IMR-90 (cell line): ENCODE measurements around the gene OSBPL2. TPM values are rescaled to one million over a fixed set of nuclear protein-coding genes. Genes with fewer than 3 reads are reported as not detected.
A peak's percentile ranks its signal among the peaks of the same experiment; 100 is the strongest.

ENCODE experiments used
- ATAC-seq: fragments of 200-7000 bp; cut with Tn5 transposase; 2 replicates; pipeline ENCODE4 v1.9.1; 2020; ENCODE audit warnings: low read depth, mild to moderate bottlenecking, moderate library complexity
- BruUV-seq: library from RNA; stranded (reverse); fragments of 400-500 nt; replicated peaks from 2 replicates; lab custom pipeline; 2021; lab: Mats Ljungman, UMichigan
- CTCF ChIA-PET: fragments of 300-600 bp; formaldehyde crosslinking; extraction: SDS; loops from one replicate; lab custom pipeline; 2021; ENCODE audit warnings: antibody characterized with exemption; lab: Yijun Ruan, JAX
- POLR2A ChIA-PET: fragments of 300-600 bp; sonication (Branson Sonifier 250); formaldehyde crosslinking; loops from one replicate; lab custom pipeline; 2022; ENCODE audit warnings: antibody characterized with exemption; ENCODE audit not compliant: unreplicated experiment; lab: Charles Lee
- DNase-seq: peaks from one replicate; pipeline ENCODE4 v3.0.0; 2013
- H2AFZ ChIP-seq: replicated peaks from 2 replicates; pipeline ENCODE3; 2013; ENCODE audit warnings: low read length, mild to moderate bottlenecking; ENCODE audit not compliant: poor library complexity
- H2AK5ac ChIP-seq: 2 replicates; pipeline ENCODE4 v1.6.1; 2013; ENCODE audit warnings: low read depth, low read length, inconsistent platforms
- H2AK9ac ChIP-seq: replicated peaks from 2 replicates; pipeline ENCODE3; 2013; ENCODE audit warnings: mild to moderate bottlenecking, low read depth, low read length, moderate library complexity; ENCODE audit not compliant: poor library complexity
- H2BK120ac ChIP-seq: 2 replicates; pipeline ENCODE4 v1.6.1; 2013; ENCODE audit warnings: low read depth, low read length, inconsistent platforms
- H2BK15ac ChIP-seq: 3 replicates; pipeline ENCODE4 v1.6.1; 2013; ENCODE audit warnings: low read depth, low read length, inconsistent platforms
- H2BK20ac ChIP-seq: 2 replicates; pipeline ENCODE4 v1.6.1; 2013; ENCODE audit warnings: low read depth, mild to moderate bottlenecking, inconsistent platforms, low read length, moderate library complexity
- H2BK5ac ChIP-seq: 2 replicates; pipeline ENCODE4 v1.6.1; 2013; ENCODE audit warnings: mild to moderate bottlenecking, low read depth, low read length, inconsistent platforms; ENCODE audit not compliant: poor library complexity, severe bottlenecking
- H3K14ac ChIP-seq: replicated peaks from 2 replicates; pipeline ENCODE4 v1.6.1; 2013; ENCODE audit warnings: low read depth, low read length, inconsistent platforms
- H3K18ac ChIP-seq: 2 replicates; pipeline ENCODE4 v1.6.1; 2013; ENCODE audit warnings: low read depth, low read length, control low read depth
- H3K23ac ChIP-seq: 2 replicates; pipeline ENCODE4 v1.6.1; 2013; ENCODE audit warnings: low read depth, low read length, inconsistent platforms
- H3K27ac ChIP-seq: 2 replicates; pipeline ENCODE4 v1.5.1; 2013; ENCODE audit warnings: mild to moderate bottlenecking, control low read depth, low read length; ENCODE audit not compliant: insufficient read depth
- H3K27me3 ChIP-seq: 2 replicates; pipeline ENCODE4 v1.6.1; 2013; ENCODE audit warnings: low read length; ENCODE audit not compliant: control insufficient read depth, insufficient read depth
- H3K36me3 ChIP-seq: 2 replicates; pipeline ENCODE4 v1.6.1; 2013; ENCODE audit warnings: low read length, mixed read lengths; ENCODE audit not compliant: control insufficient read depth, insufficient read depth
- H3K4ac ChIP-seq: 2 replicates; pipeline ENCODE4 v1.6.1; 2013; ENCODE audit warnings: low read depth, low read length, inconsistent platforms
- H3K4me1 ChIP-seq: 2 replicates; pipeline ENCODE4 v1.6.1; 2013; ENCODE audit warnings: low read length, mixed read lengths; ENCODE audit not compliant: control insufficient read depth, insufficient read depth
- H3K4me2 ChIP-seq: 2 replicates; pipeline ENCODE4 v1.6.1; 2013; ENCODE audit warnings: low read depth, mild to moderate bottlenecking, control low read depth, low read length, moderate library complexity
- H3K4me3 ChIP-seq: 2 replicates; pipeline ENCODE4 v1.5.1; 2013; ENCODE audit warnings: low read depth, mild to moderate bottlenecking, control low read depth, low read length, moderate library complexity; ENCODE audit not compliant: insufficient read depth
- H3K56ac ChIP-seq: 2 replicates; pipeline ENCODE4 v1.6.1; 2013; ENCODE audit warnings: low read length, inconsistent platforms; ENCODE audit not compliant: insufficient read depth; ENCODE audit errors: extremely low read depth
- H3K79me1 ChIP-seq, 2 experiments: 2 replicates each; pipeline ENCODE4 v1.6.1; 2013; ENCODE audit warnings: low read length in 2 of 2, inconsistent platforms in 1 of 2, low read depth in 1 of 2
- H3K9ac ChIP-seq: 2 replicates; pipeline ENCODE4 v1.6.1; 2013; ENCODE audit warnings: low read depth, low read length, control low read depth
- H3K9me1 ChIP-seq: 2 replicates; pipeline ENCODE4 v1.6.1; 2013; ENCODE audit warnings: low read length, inconsistent platforms; ENCODE audit not compliant: insufficient read depth
- H3K9me3 ChIP-seq: 2 replicates; pipeline ENCODE4 v1.6.1; 2013; ENCODE audit warnings: low read length; ENCODE audit not compliant: control insufficient read depth, insufficient read depth
- H4K20me1 ChIP-seq: 2 replicates; pipeline ENCODE4 v1.6.1; 2013; ENCODE audit warnings: low read length, inconsistent platforms; ENCODE audit not compliant: insufficient read depth
- H4K5ac ChIP-seq: 2 replicates; pipeline ENCODE4 v1.6.1; 2013; ENCODE audit warnings: mild to moderate bottlenecking, low read depth, low read length, control low read depth
- H4K8ac ChIP-seq, 2 experiments: 2 replicates each; pipeline ENCODE4 v1.6.1; 2013; ENCODE audit warnings: low read depth in 2 of 2, low read length in 2 of 2, control low read depth in 1 of 2, inconsistent platforms in 1 of 2
- H4K91ac ChIP-seq: 2 replicates; pipeline ENCODE4 v1.6.1; 2013; ENCODE audit warnings: low read depth, low read length, inconsistent platforms; ENCODE audit not compliant: insufficient read depth
- BHLHE40 ChIP-seq: fragments of 150-350 bp; IDR thresholded peaks from 2 replicates; pipeline ENCODE4 v1.6.1; 2016; ENCODE audit warnings: mild to moderate bottlenecking, low read depth, low read length
- CEBPB ChIP-seq: IDR thresholded peaks from 2 replicates; pipeline ENCODE4 v1.6.1; 2012; ENCODE audit warnings: low read depth, low read length, improper control_type of control experiment
- CHD1 ChIP-seq: IDR thresholded peaks from 2 replicates; pipeline ENCODE4 v1.6.1; 2012; ENCODE audit warnings: low read depth, low read length, improper control_type of control experiment
- CTCF ChIP-seq: conservative IDR thresholded peaks from 2 replicates; pipeline ENCODE4 v1.5.1; 2012; ENCODE audit warnings: mild to moderate bottlenecking, low read depth, low read length, improper control_type of control experiment
- ELK1 ChIP-seq: fragments of 150-350 bp; IDR thresholded peaks from 2 replicates; pipeline ENCODE4 v1.6.1; 2016; ENCODE audit warnings: low read depth, mild to moderate bottlenecking, low read length, moderate library complexity, borderline replicate concordance
- FOS ChIP-seq: fragments of 150-350 bp; IDR thresholded peaks from 2 replicates; pipeline ENCODE4 v1.6.1; 2016; ENCODE audit warnings: low read depth, low read length
- MAZ ChIP-seq: IDR thresholded peaks from 2 replicates; pipeline ENCODE4 v1.6.1; 2012; ENCODE audit warnings: low read depth, mild to moderate bottlenecking, low read length, improper control_type of control experiment, moderate library complexity, borderline replicate concordance
- MXI1 ChIP-seq: IDR thresholded peaks from 2 replicates; pipeline ENCODE4 v1.6.1; 2012; ENCODE audit warnings: low read depth, mild to moderate bottlenecking, low read length, moderate library complexity, borderline replicate concordance
- NFE2L2 ChIP-seq: fragments of 150-350 bp; IDR thresholded peaks from 2 replicates; pipeline ENCODE4 v1.6.1; 2016; ENCODE audit warnings: low read depth, mild to moderate bottlenecking, low read length
- POLR2A ChIP-seq: IDR thresholded peaks from 2 replicates; pipeline ENCODE4 v1.6.1; 2012; ENCODE audit warnings: mild to moderate bottlenecking, low read depth, low read length
- RAD21 ChIP-seq: IDR thresholded peaks from 2 replicates; pipeline ENCODE4 v1.6.1; 2012; ENCODE audit warnings: low read length, improper control_type of control experiment
- RCOR1 ChIP-seq: IDR thresholded peaks from 2 replicates; pipeline ENCODE4 v1.6.1; 2012; ENCODE audit warnings: mild to moderate bottlenecking, low read length, improper control_type of control experiment; ENCODE audit not compliant: insufficient replicate concordance
- RFX5 ChIP-seq: IDR thresholded peaks from 2 replicates; pipeline ENCODE4 v1.8.0; 2012; ENCODE audit warnings: low read depth, mild to moderate bottlenecking, low read length, moderate library complexity
- SMC3 ChIP-seq: fragments of 150-350 bp; IDR thresholded peaks from 2 replicates; pipeline ENCODE4 v1.6.1; 2016; ENCODE audit warnings: low read depth, mild to moderate bottlenecking, antibody characterized with exemption, low read length, moderate library complexity
- USF2 ChIP-seq: fragments of 150-350 bp; IDR thresholded peaks from 2 replicates; pipeline ENCODE4 v1.6.1; 2017; ENCODE audit warnings: mild to moderate bottlenecking, antibody characterized with exemption, low read length, low read depth
- WGBS, 2 experiments: methylation state at CpG; one replicate each; pipeline versions ENCODE4 v1.1.5 to v1.1.7; 2013; ENCODE audit warnings: missing lambda C conversion rate in 2 of 2; ENCODE audit not compliant: insufficient read length in 1 of 2; ENCODE audit errors: extremely low coverage in 2 of 2; 5-methylcytosine and 5-hydroxymethylcytosine counted together
- dilution Hi-C: fragments of 300-500 bp; cut with HindIII; formaldehyde crosslinking; loops from one replicate; pipeline ENCODE4 v1.14.3; 2018; ENCODE audit warnings: low sequenced_read_pairs; ENCODE audit not compliant: unreplicated experiment
- in situ Hi-C: fragments of 300-500 bp; cut with MboI; formaldehyde crosslinking; loops from 3 replicates; pipeline ENCODE4 v1.14.3; 2019; ENCODE audit warnings: low sequenced_read_pairs, inconsistent platforms, mixed read lengths
- intact Hi-C: fragments of 100-400 bp; cut with micrococcal nuclease; formaldehyde crosslinking; loops from 2 replicates; pipeline ENCODE4 v1.10.0; 2022
- polyA plus RNA-seq, 3 experiments: library from polyadenylated mRNA; depleted of rRNA; stranded (reverse); fragments of >200 nt; gene quantifications; 2 replicates each; pipeline ENCODE4 v1.2.3, GENCODE V29; 2012; ENCODE audit warnings: low replicate concordance in 1 of 3
- total RNA-seq: library from RNA; depleted of rRNA; stranded (reverse); fragments of >200 nt; gene quantifications from 2 replicates; pipeline ENCODE4 v1.2.3, GENCODE V29; 2012

The OSBPL2 gene
- total and polyA plus RNA-seq, 2 of the 4 experiments (the other 2 are of a cell fraction), result 19.3 to 27.6 TPM

- intact Hi-C loops (no loop called here), in situ Hi-C loops (no loop called here)
- ATAC-seq, result no peak
Measured at GRCh38 chr20:62327726-62328495, 89.6 kb downstream of the OSBPL2 start.

More at GRCh38 chr20:62327726-62328495, 89.6 kb downstream of the OSBPL2 start:
- no peak overlapping the region for H3K9ac ChIP-seq
- H3K4me3 ChIP-seq, result no peak overlapping the region
- no peak overlapping the region for H4K91ac ChIP-seq
- ChIA-PET POLR2A (no interaction called here), CTCF (no interaction called here)
- no peak overlapping the region for H2BK5ac ChIP-seq
- TF ChIP-seq ELK1 (no peak), RFX5 (no peak), SMC3 (no peak), NFE2L2 (no peak), RCOR1 (no peak), FOS (no peak), RAD21 (no peak), POLR2A (no peak), CEBPB (no peak), CHD1 (no peak), USF2 (no peak), BHLHE40 (no peak), MXI1 (no peak), CTCF (no peak), MAZ (no peak)
- H2BK20ac ChIP-seq, result no peak overlapping the region
- H2AFZ ChIP-seq, result no peak overlapping the region
- WGBS, 2 experiments, result 88% methylated on average over 10 of the region's 33 CpGs; no CpG with 5 or more reads in 1 of the 2 experiments
- H3K27ac ChIP-seq, result no peak overlapping the region
- no peak overlapping the region for H4K5ac ChIP-seq
- H3K4me1 ChIP-seq, result no peaks in the 10 kb centered on the region
- no peak overlapping the region for H2AK9ac ChIP-seq
- no peak overlapping the region for H3K14ac ChIP-seq
- no peaks in the 10 kb centered on the region for H3K9me3 ChIP-seq
- H3K18ac ChIP-seq, result no peak overlapping the region
- H3K27me3 ChIP-seq, result no peaks in the 10 kb centered on the region
- no peak for DNase-seq
- H3K23ac ChIP-seq, result no peak overlapping the region
- H3K79me1 ChIP-seq, result no peaks in the 10 kb centered on the region
- no peak overlapping the region for H2BK120ac ChIP-seq
- H3K4me2 ChIP-seq, result no peak overlapping the region
- dilution Hi-C loops, result no loop called here
- H3K4ac ChIP-seq, result no peak overlapping the region
- H4K20me1 ChIP-seq, result no peaks in the 10 kb centered on the region
- no peaks in the 10 kb centered on the region for H3K9me1 ChIP-seq
- peaks cover 60% of the 10 kb centered on the region for H3K36me3 ChIP-seq
- H2BK15ac ChIP-seq, result no peak overlapping the region
- no peak overlapping the region for H4K8ac ChIP-seq
- BruUV-seq, result TSS peak; percentile 45
- H2AK5ac ChIP-seq, result no peak overlapping the region
- H3K56ac ChIP-seq, result no peak overlapping the region
